ENCODE measurements around the gene SMAD4. TPM values are rescaled to one million over a fixed set of nuclear protein-coding genes. Genes with fewer than 3 reads are reported as not detected.

Gene SMAD4
- polyA plus RNA-seq, 3 donors = 21.0 to 34.0 (median 29.1) TPM

GRCh38 chr18:51007790-51008139 lies 22.2 kb upstream of the SMAD4 start:
- no peak for DNase-seq
- no peaks in the 10 kb centered on the region for H3K79me2 ChIP-seq (ENCODE audit: insufficient read depth, low read length)
- H3K4me1 ChIP-seq (ENCODE audit: control insufficient read depth in 1 of 2, insufficient read depth in 2 of 2, low read length in 2 of 2) = peaks cover 4 to 5% of the 10 kb centered on the region in 2 donors
- no peaks in the 10 kb centered on the region for H3K27me3 ChIP-seq (ENCODE audit: control insufficient read depth in 2 of 2, insufficient read depth in 2 of 2, low read length in 2 of 2)
- H3K9me3 Mint-ChIP-seq = peaks cover 0 to 5% (median 0%) of the 10 kb centered on the region in 7 donors
- no CpG with 5 or more reads among the region's 1 CpG for WGBS (ENCODE audit: insufficient coverage)
- no peak overlapping the region for H3K4me3 Mint-ChIP-seq
- no peak overlapping the region for H3K27ac ChIP-seq (ENCODE audit: low read depth in 1 of 2, low read length in 2 of 2)
- no peak overlapping the region for H3K4me2 ChIP-seq (replicated peaks; ENCODE audit: extremely low read depth, low read length, poor library complexity, severe bottlenecking)
- H3K36me3 ChIP-seq (replicated peaks in 1 of 2; ENCODE audit: control insufficient read depth in 1 of 2, insufficient read depth in 2 of 2, low read length in 2 of 2) = no peaks in the 10 kb centered on the region
- no peak overlapping the region for H3K4me3 ChIP-seq (replicated peaks in 1 of 3; ENCODE audit: low read depth in 2 of 3, low read length in 3 of 3)
- TF ChIP-seq CTCF (IDR thresholded peaks at IDR 0.05) = no peak
- H3K36me3 Mint-ChIP-seq = no peaks in the 10 kb centered on the region
- peaks cover 0 to 2% (median 0%) of the 10 kb centered on the region in 3 donors for H3K27me3 Mint-ChIP-seq (ENCODE audit: low read depth in 3 of 3)
- H2AFZ ChIP-seq (ENCODE audit: insufficient read depth, low read depth, low read length, poor library complexity, severe bottlenecking) = no peak overlapping the region
- intact Hi-C loops (cut with micrococcal nuclease) = no loop called here
- H3K4me1 Mint-ChIP-seq = peaks cover 7% of the 10 kb centered on the region
- no peak overlapping the region for H3K9ac ChIP-seq (ENCODE audit: insufficient read depth, low read length, poor library complexity, severe bottlenecking)
- no peak overlapping the region for H3K27ac Mint-ChIP-seq
- no peaks in the 10 kb centered on the region for H3K9me3 ChIP-seq (replicated peaks in 1 of 2; ENCODE audit: control insufficient read depth in 1 of 2, insufficient read depth in 1 of 2, low read length in 2 of 2)
- H4K20me1 ChIP-seq (ENCODE audit: insufficient read depth, low read length) = no peaks in the 10 kb centered on the region

- no peak overlapping the region for H2AFZ ChIP-seq (ENCODE audit: insufficient read depth, low read depth, low read length, poor library complexity, severe bottlenecking)
- H3K4me2 ChIP-seq (replicated peaks; ENCODE audit: extremely low read depth, low read length, poor library complexity, severe bottlenecking) = no peak overlapping the region
- Mint-ChIP-seq H3K27me3 (ENCODE audit: low read depth in 3 of 3) (no peaks in the 10 kb centered on the region), H3K4me3 (no peak overlapping the region), H3K4me1 (peaks cover 7% of the 10 kb centered on the region), H3K9me3 (peaks cover 0 to 6% (median 3%) of the 10 kb centered on the region in 7 donors), H3K27ac (peak overlapping the region in 1 of 7 donors; percentile 15), H3K36me3 (no peaks in the 10 kb centered on the region)
- H3K79me2 ChIP-seq (ENCODE audit: insufficient read depth, low read length) = no peaks in the 10 kb centered on the region
- peak; percentile 42 to 82 (median 50) for DNase-seq
- no peak for TF ChIP-seq CTCF (IDR thresholded peaks at IDR 0.05)
- H3K27ac ChIP-seq (ENCODE audit: low read depth in 1 of 2, low read length in 2 of 2) = no peak overlapping the region
- intact Hi-C loops (cut with micrococcal nuclease) = no loop called here
- no peak overlapping the region for H3K4me3 ChIP-seq (replicated peaks in 1 of 3; ENCODE audit: low read depth in 2 of 3, low read length in 3 of 3)
- H3K9me3 ChIP-seq (replicated peaks in 1 of 2; ENCODE audit: control insufficient read depth in 1 of 2, insufficient read depth in 1 of 2, low read length in 2 of 2) = no peaks in the 10 kb centered on the region
- H3K9ac ChIP-seq (ENCODE audit: insufficient read depth, low read length, poor library complexity, severe bottlenecking) = no peak overlapping the region
- peaks cover 4 to 5% of the 10 kb centered on the region in 2 donors for H3K4me1 ChIP-seq (ENCODE audit: control insufficient read depth in 1 of 2, insufficient read depth in 2 of 2, low read length in 2 of 2)
- no peaks in the 10 kb centered on the region for H3K27me3 ChIP-seq (ENCODE audit: control insufficient read depth in 2 of 2, insufficient read depth in 2 of 2, low read length in 2 of 2)
- no peaks in the 10 kb centered on the region for H3K36me3 ChIP-seq (replicated peaks in 1 of 2; ENCODE audit: control insufficient read depth in 1 of 2, insufficient read depth in 2 of 2, low read length in 2 of 2)
- H4K20me1 ChIP-seq (ENCODE audit: insufficient read depth, low read length) = no peaks in the 10 kb centered on the region
These were observed 20.9 kb upstream of the SMAD4 start for GRCh38 chr18:51009072-51009471.
